Colonic mucosa (tissue), 4 donors: ENCODE results near the gene RFPL3. TPM values are rescaled to one million over a fixed set of nuclear protein-coding genes. Genes with fewer than 3 reads are reported as not detected.
A peak's percentile ranks its signal among the peaks of the same experiment; 100 is the strongest.

Experiments
- DNase-seq: peaks from one replicate; pipeline ENCODE4 v3.0.0-alpha.2; 2020
- H3K27ac ChIP-seq: fragments of 200-600 bp; one replicate; pipeline ENCODE4 v1.8.0; 2021
- H3K27me3 ChIP-seq: fragments of 200-600 bp; one replicate; pipeline ENCODE4 v1.8.0; 2021
- H3K36me3 ChIP-seq: fragments of 200-600 bp; one replicate; pipeline ENCODE4 v1.8.0; 2021
- H3K4me1 ChIP-seq: fragments of 200-600 bp; one replicate; pipeline ENCODE4 v1.8.0; 2021; ENCODE audit warnings: mild to moderate bottlenecking
- H3K4me3 ChIP-seq: fragments of 200-600 bp; one replicate; pipeline ENCODE4 v1.8.0; 2021
- H3K9ac ChIP-seq, 2 donors: one replicate each; pipeline ENCODE4 v1.7.0; 2013; ENCODE audit warnings: control low read depth in 2 of 2, low read depth in 2 of 2, low read length in 2 of 2
- H3K9me3 ChIP-seq: fragments of 200-600 bp; one replicate; pipeline ENCODE4 v1.8.0; 2021
- CTCF ChIP-seq: fragments of 200-600 bp; IDR thresholded peaks from one replicate; pipeline ENCODE4 v1.8.0; 2022; ENCODE audit warnings: antibody characterized with exemption, mild to moderate bottlenecking
- intact Hi-C: fragments of 100-400 bp; cut with DNase I; formaldehyde crosslinking; loops from one replicate; pipeline ENCODE4 v1.14.1; 2022
- total RNA-seq, 2 donors: library from RNA; stranded (reverse); fragmentation: NEBNext Ultra II Directional in 1 of 2; extraction: Animal tissue kit (Norgen Biotek cat#: 25700) in 1 of 2; gene quantifications; one replicate each; pipeline ENCODE4 v1.2.1, GENCODE V29; 2021
- donor health status: healthy.
- donor health status: DM: no; HTN: no; CAD: no.
- donor health status: DM: no; HTN: no; CAD: no.

RFPL3 gene
- total RNA-seq, 2 donors from 2014 or later: not detected

GRCh38 chr22:32385681-32386080 is 28.0 kb downstream of the RFPL3 start:
- Histone ChIP-seq H3K9ac (no peak overlapping the region), H3K27ac (no peak overlapping the region), H3K4me1 (no peaks in the 10 kb centered on the region), H3K27me3 (no peaks in the 10 kb centered on the region), H3K9me3 (no peaks in the 10 kb centered on the region), H3K4me3 (no peak overlapping the region), H3K36me3 (peaks cover 17% of the 10 kb centered on the region)
- intact Hi-C loops: no loop called here
- no peak for DNase-seq
- TF ChIP-seq CTCF: no peak

- Histone ChIP-seq H3K27me3 (no peaks in the 10 kb centered on the region), H3K36me3 (peaks cover 30% of the 10 kb centered on the region), H3K9me3 (no peaks in the 10 kb centered on the region), H3K9ac (no peak overlapping the region), H3K4me3 (no peak overlapping the region), H3K4me1 (no peaks in the 10 kb centered on the region), H3K27ac (no peak overlapping the region)
- intact Hi-C loops: no loop called here
- TF ChIP-seq CTCF: peak; percentile 14
- DNase-seq: no peak
Measured at GRCh38 chr22:32389685-32390084, 32.0 kb downstream of the RFPL3 start.

GRCh38 chr22:32395107-32395506 is 37.4 kb downstream of the RFPL3 start:
- H3K4me1 ChIP-seq: no peaks in the 10 kb centered on the region
- no peaks in the 10 kb centered on the region for H3K27me3 ChIP-seq
- H3K36me3 ChIP-seq: peaks cover 52% of the 10 kb centered on the region
- H3K27ac ChIP-seq: no peak overlapping the region
- intact Hi-C loops: no loop called here
- DNase-seq: no peak
- H3K9me3 ChIP-seq: no peaks in the 10 kb centered on the region
- no peak overlapping the region for H3K4me3 ChIP-seq
- H3K9ac ChIP-seq: no peak overlapping the region
- no peak for TF ChIP-seq CTCF

- Histone ChIP-seq H3K9ac (no peak overlapping the region), H3K4me3 (no peak overlapping the region), H3K27ac (no peak overlapping the region), H3K9me3 (no peaks in the 10 kb centered on the region), H3K27me3 (no peaks in the 10 kb centered on the region), H3K4me1 (no peaks in the 10 kb centered on the region), H3K36me3 (peaks cover 48% of the 10 kb centered on the region)
- intact Hi-C loops: no loop called here
- DNase-seq: no peak
- TF ChIP-seq CTCF: no peak
Measured at GRCh38 chr22:32396255-32396654, 38.6 kb downstream of the RFPL3 start.

- H3K36me3 ChIP-seq: peaks cover 44% of the 10 kb centered on the region
- H3K27ac ChIP-seq: no peak overlapping the region
- no peaks in the 10 kb centered on the region for H3K27me3 ChIP-seq
- H3K4me3 ChIP-seq: no peak overlapping the region
- DNase-seq: no peak
- H3K4me1 ChIP-seq: no peaks in the 10 kb centered on the region
- intact Hi-C loops: no loop called here
- no peak overlapping the region for H3K9ac ChIP-seq
- no peaks in the 10 kb centered on the region for H3K9me3 ChIP-seq
- TF ChIP-seq CTCF: no peak
Measured at GRCh38 chr22:32396746-32397145, 39.1 kb downstream of the RFPL3 start.

- Histone ChIP-seq H3K9me3 (no peaks in the 10 kb centered on the region), H3K27ac (no peak overlapping the region), H3K9ac (no peak overlapping the region), H3K4me3 (no peak overlapping the region), H3K4me1 (no peaks in the 10 kb centered on the region), H3K36me3 (peaks cover 36% of the 10 kb centered on the region), H3K27me3 (no peaks in the 10 kb centered on the region)
- TF ChIP-seq CTCF: no peak
- no peak for DNase-seq
- intact Hi-C loops: no loop called here
Measured at GRCh38 chr22:32401486-32401885, 43.8 kb downstream of the RFPL3 start.
